Erythroblast (primary cell): ENCODE results near the gene SFXN5.

ENCODE experiments used
- GATA1 ChIP-seq: IDR thresholded peaks from 2 replicates; pipeline ENCODE4 v1.6.1; 2011; ENCODE audit warnings: low read depth, mild to moderate bottlenecking, control low read depth, low read length, moderate library complexity
- POLR2A ChIP-seq: IDR thresholded peaks from 2 replicates; pipeline ENCODE4 v1.6.1; 2011; ENCODE audit warnings: mild to moderate bottlenecking, low read length

DNA sequence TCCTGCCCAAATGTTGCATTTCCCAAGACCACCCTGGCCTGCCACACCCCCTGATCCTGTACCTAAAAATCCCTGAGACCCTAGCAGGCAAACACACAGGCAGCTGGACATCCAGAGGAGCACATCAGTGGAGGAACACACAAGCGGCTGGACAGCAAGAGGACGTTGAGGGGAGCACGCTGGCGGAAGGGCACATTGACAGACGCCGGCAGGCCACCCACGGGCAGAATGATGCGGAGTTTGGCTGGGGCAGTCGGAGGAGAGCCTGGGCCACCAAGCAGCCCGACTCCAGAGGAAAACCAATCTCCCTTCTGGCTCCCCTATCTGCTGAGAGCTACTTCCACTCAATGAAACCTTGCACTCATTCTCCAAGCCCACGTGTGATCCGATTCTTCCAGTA is 106.5 kb downstream of the SFXN5 start:
- TF ChIP-seq POLR2A, result no peak
- no peak for TF ChIP-seq GATA1
